GM23248 (cell line): ENCODE data around the gene C1QTNF1. TPM values are rescaled to one million over a fixed set of nuclear protein-coding genes. Genes with fewer than 3 reads are reported as not detected.

Experiments used
- DNase-seq: peaks from one replicate; pipeline ENCODE4 v3.0.0-alpha.2; 2015
- H2AFZ ChIP-seq: fragments of 200-600 bp; sonication (generic); 2 replicates; pipeline ENCODE4 v1.6.1; 2016; ENCODE audit warnings: antibody characterized with exemption
- H3F3A ChIP-seq: fragments of 200-600 bp; sonication (generic); 2 replicates; pipeline ENCODE4 v1.6.1; 2016; ENCODE audit warnings: mild to moderate bottlenecking, antibody characterized with exemption, mixed run types; ENCODE audit not compliant: insufficient read depth
- H3K27ac ChIP-seq: fragments of 200-600 bp; sonication (generic); 2 replicates; pipeline ENCODE4 v1.5.1; 2016; ENCODE audit warnings: mild to moderate bottlenecking
- H3K27me3 ChIP-seq: fragments of 200-600 bp; sonication (generic); replicated peaks from 2 replicates; pipeline ENCODE4 v1.6.1; 2016; ENCODE audit warnings: mild to moderate bottlenecking; ENCODE audit not compliant: insufficient read depth
- H3K36me3 ChIP-seq: fragments of 200-600 bp; sonication (generic); 2 replicates; pipeline ENCODE4 v1.6.1; 2016; ENCODE audit warnings: low read depth, mild to moderate bottlenecking
- H3K4me1 ChIP-seq: fragments of 200-600 bp; sonication (generic); 2 replicates; pipeline ENCODE4 v1.6.1; 2016; ENCODE audit warnings: mild to moderate bottlenecking; ENCODE audit not compliant: insufficient read depth
- H3K4me2 ChIP-seq: fragments of 200-600 bp; sonication (generic); one replicate; pipeline ENCODE4 v1.6.1; 2016; ENCODE audit warnings: mild to moderate bottlenecking; ENCODE audit not compliant: unreplicated experiment
- H3K4me3 ChIP-seq: fragments of 200-600 bp; sonication (generic); 2 replicates; pipeline ENCODE4 v1.5.1; 2016; ENCODE audit warnings: mild to moderate bottlenecking
- H3K79me2 ChIP-seq: fragments of 200-600 bp; sonication (generic); 2 replicates; pipeline ENCODE4 v1.6.1; 2016; ENCODE audit warnings: mild to moderate bottlenecking; ENCODE audit not compliant: insufficient read depth
- H3K9ac ChIP-seq: fragments of 200-600 bp; sonication (generic); 2 replicates; pipeline ENCODE4 v1.6.1; 2016; ENCODE audit warnings: mild to moderate bottlenecking
- H3K9me2 ChIP-seq: fragments of 200-600 bp; sonication (generic); 2 replicates; pipeline ENCODE4 v1.6.1; 2016; ENCODE audit warnings: mixed run types, mild to moderate bottlenecking, moderate library complexity; ENCODE audit not compliant: insufficient read depth
- H3K9me3 ChIP-seq: fragments of 200-600 bp; sonication (generic); one replicate; pipeline ENCODE4 v1.6.1; 2017; ENCODE audit warnings: low read depth
- H4K20me1 ChIP-seq: fragments of 200-600 bp; sonication (generic); 2 replicates; pipeline ENCODE4 v1.6.0; 2016; ENCODE audit not compliant: insufficient read depth
- EZH2 ChIP-seq: fragments of 200-600 bp; sonication (generic); IDR thresholded peaks from 2 replicates; pipeline ENCODE4 v1.6.1; 2018; ENCODE audit warnings: antibody characterized with exemption, mild to moderate bottlenecking; ENCODE audit not compliant: insufficient read depth, poor library complexity, severe bottlenecking
- EZH2phosphoT487 ChIP-seq: fragments of 200-600 bp; sonication (generic); IDR thresholded peaks from 2 replicates; pipeline ENCODE4 v1.6.1; 2018; ENCODE audit warnings: antibody characterized with exemption, moderate library complexity, mild to moderate bottlenecking, low read depth; ENCODE audit not compliant: insufficient read depth
- WGBS, 2 experiments: methylation state at CpG; one replicate each; pipeline ENCODE4 v1.1.6; 2015 to 2017; ENCODE audit warnings: low lambda C conversion rate in 2 of 2, low coverage in 1 of 2; ENCODE audit errors: missing lambda C conversion rate in 2 of 2; 5-methylcytosine and 5-hydroxymethylcytosine counted together
- in situ Hi-C: fragments of 300-500 bp; cut with MboI; formaldehyde crosslinking; loops from 2 replicates; pipeline ENCODE4 v1.15.0; 2020
- polyA plus RNA-seq: library from polyadenylated mRNA; unstranded; fragments of >200 nt; fragmentation: Nextera tagmentation; extraction: Ambion mirVana; gene quantifications from 2 replicates; pipeline ENCODE4 v1.2.1, GENCODE V29; 2016
- total RNA-seq: library from RNA; depleted of rRNA; stranded (reverse); fragments of >200 nt; shearing (Covaris generic); gene quantifications from 2 replicates; pipeline ENCODE4 v1.2.3, GENCODE V29; 2014

C1QTNF1 gene
- total and polyA plus RNA-seq, 2 experiments from 2014 or later, result 6.1 to 12.2 TPM

DNA sequence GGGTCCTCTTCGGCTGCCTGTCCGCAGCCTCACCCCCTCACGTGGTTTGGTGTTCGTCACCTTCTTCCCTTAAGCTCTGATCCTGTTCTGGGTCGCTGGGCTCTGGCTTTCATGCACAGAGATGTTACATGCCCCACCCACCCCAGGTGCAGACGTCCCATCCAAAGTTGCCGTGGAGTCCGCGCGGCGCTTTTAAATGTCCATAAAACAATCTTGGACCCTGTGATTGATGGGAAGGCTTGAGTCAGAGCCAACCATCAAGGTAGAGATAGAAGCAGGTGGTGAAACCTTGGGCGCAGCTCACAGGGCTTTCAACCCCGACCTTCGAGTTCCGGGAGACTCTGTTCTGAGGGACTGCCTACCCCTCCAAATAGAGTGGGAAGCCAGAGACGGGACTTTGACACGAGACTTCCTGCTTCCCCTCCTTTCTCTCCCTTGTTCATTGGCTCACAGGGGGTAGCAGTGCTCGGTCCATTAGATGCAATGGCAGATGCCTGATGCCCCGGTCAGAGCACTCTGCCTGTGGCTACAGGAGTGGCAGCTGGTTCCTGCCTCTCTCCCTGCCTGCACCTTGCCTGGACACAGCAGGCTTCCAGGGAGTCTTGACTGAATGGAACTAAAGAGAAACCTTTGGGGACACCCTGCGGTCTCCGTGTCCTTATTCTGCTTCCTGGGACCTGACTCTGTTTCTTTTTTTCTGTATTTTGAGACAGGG lies 54.7 kb downstream of the C1QTNF1 start:
- no peaks in the 10 kb centered on the region for H3K9me3 ChIP-seq
- TF ChIP-seq EZH2phosphoT487, result no peak
- TF ChIP-seq EZH2, result no peak
- in situ Hi-C loops, result no loop called here

DNA sequence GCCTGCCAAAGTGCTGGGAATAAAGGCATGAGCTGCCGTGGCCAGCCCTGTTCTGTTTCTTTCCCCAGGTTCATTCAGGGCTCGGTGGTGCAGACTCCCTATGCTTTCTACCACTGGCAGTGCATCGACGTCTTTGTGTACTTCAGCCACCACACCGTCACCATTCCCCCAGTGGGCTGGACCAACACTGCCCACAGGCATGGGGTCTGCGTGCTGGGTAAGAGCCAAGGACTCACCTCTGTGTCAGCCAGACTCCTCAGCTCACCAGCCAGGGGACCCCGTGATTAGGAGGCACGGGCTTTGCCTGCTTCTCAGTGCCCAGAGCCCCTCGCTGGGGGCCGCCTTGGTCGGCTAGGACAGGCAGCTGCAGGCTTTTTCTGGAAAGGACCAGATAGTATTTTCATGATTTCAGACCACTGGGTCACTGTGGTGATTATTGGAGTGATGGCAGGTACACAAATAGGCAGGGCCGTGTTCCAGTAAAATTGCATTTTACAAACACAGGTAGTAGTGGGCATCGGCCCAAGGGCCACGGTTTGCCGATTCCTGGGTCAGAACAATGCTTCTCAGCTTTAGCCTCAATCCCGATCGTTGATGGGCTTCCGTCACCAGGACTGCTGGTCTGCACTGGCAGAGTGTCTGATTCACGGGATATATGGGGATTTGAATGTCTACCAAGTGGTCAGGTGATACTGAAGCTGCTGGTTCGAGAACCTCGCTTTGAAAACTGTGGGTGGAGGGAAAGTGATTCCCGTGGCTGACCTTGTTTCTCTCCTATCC lies 55.6 kb downstream of the C1QTNF1 start:
- DNase-seq, result no peak
- H3K79me2 ChIP-seq, result no peaks in the 10 kb centered on the region
- no peak overlapping the region for H3K9ac ChIP-seq
- no peaks in the 10 kb centered on the region for H3K9me2 ChIP-seq
- H4K20me1 ChIP-seq, result no peaks in the 10 kb centered on the region
- no peak overlapping the region for H2AFZ ChIP-seq
- in situ Hi-C loops, result no loop called here
- WGBS, 2 experiments, result 91 to 95% methylated on average over 22 of the region's 22 CpGs
- H3K4me3 ChIP-seq, result no peak overlapping the region
- no peak overlapping the region for H3K27ac ChIP-seq
- no peaks in the 10 kb centered on the region for H3K27me3 ChIP-seq
- TF ChIP-seq EZH2 (no peak), EZH2phosphoT487 (no peak)
- no peak overlapping the region for H3K4me2 ChIP-seq
- no peaks in the 10 kb centered on the region for H3K4me1 ChIP-seq
- no peaks in the 10 kb centered on the region for H3F3A ChIP-seq
- H3K9me3 ChIP-seq, result no peaks in the 10 kb centered on the region
- no peaks in the 10 kb centered on the region for H3K36me3 ChIP-seq

More for the DNA sequence above, 54.7 kb downstream of the C1QTNF1 start:
- Histone ChIP-seq H3K4me3 (no peak overlapping the region), H3F3A (no peaks in the 10 kb centered on the region), H3K27ac (no peak overlapping the region), H3K9ac (no peak overlapping the region), H3K9me2 (no peaks in the 10 kb centered on the region), H3K27me3 (no peaks in the 10 kb centered on the region), H3K4me1 (no peaks in the 10 kb centered on the region), H2AFZ (no peak overlapping the region), H4K20me1 (no peaks in the 10 kb centered on the region), H3K79me2 (no peaks in the 10 kb centered on the region), H3K36me3 (no peaks in the 10 kb centered on the region), H3K4me2 (no peak overlapping the region)
- DNase-seq, result no peak
- WGBS, 2 experiments, result 88 to 93% methylated on average over 21 of the region's 21 CpGs

DNA sequence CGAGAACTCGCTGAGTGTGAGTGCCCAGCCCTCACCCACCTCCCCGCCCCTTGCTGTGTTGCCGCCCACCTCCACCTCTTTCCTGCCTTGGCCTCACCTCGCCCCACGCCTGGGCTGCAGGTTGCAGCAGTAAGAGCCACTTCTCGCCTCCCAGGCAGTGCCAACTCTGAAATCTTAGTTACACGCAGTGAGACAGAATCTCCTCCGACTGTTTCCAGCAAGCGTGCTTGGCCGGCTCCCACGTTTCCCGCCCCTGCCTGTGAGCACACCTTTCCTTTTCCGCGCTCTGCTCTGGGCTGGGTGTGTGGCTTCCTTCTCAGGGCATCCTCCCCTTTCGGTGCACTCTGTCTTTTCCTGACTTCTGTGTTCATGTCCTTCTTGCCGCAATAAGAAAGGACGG lies 56.4 kb downstream of the C1QTNF1 start:
- DNase-seq, result no peak
- H3K27ac ChIP-seq, result no peak overlapping the region
- no peak overlapping the region for H3K4me2 ChIP-seq
- H3K9ac ChIP-seq, result no peak overlapping the region
- no peak overlapping the region for H3K4me3 ChIP-seq
- H2AFZ ChIP-seq, result no peak overlapping the region
- no peaks in the 10 kb centered on the region for H3K27me3 ChIP-seq
- TF ChIP-seq EZH2phosphoT487, result no peak
- no peak for TF ChIP-seq EZH2
- H3K9me2 ChIP-seq, result no peaks in the 10 kb centered on the region
- no peaks in the 10 kb centered on the region for H3K9me3 ChIP-seq
- H4K20me1 ChIP-seq, result no peaks in the 10 kb centered on the region
- no peaks in the 10 kb centered on the region for H3K36me3 ChIP-seq
- in situ Hi-C loops, result no loop called here
- no peaks in the 10 kb centered on the region for H3F3A ChIP-seq
- H3K79me2 ChIP-seq, result no peaks in the 10 kb centered on the region
- WGBS, 2 experiments, result 96 to 97% methylated on average over 18 of the region's 18 CpGs
- no peaks in the 10 kb centered on the region for H3K4me1 ChIP-seq

DNA sequence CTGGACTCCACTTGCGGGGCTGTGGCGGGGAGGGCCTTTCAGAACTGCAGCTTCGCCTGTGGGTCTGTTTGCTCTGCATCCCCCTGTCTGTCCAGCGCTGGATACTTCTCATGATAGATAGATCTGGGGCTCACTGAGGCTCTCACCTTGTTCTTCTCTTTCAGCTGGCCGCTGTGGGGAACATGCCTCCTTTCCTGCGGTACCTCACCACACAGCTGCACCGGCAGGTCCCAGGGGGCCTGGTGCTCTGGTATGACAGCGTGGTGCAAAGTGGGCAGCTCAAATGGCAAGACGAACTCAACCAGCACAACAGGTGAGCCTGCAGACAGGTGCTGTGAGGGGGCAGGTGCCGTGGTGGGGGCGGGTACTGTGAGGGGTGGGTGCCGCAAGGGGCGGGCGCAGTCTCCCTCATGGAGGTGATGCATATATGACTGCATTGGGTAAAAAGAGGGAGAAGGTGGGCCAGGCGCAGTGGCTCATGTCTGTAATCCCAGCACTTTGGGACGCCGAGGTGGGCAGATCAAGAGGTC lies 56.9 kb downstream of the C1QTNF1 start:
- Histone ChIP-seq H3K27me3 (no peaks in the 10 kb centered on the region), H3K27ac (no peak overlapping the region), H4K20me1 (no peaks in the 10 kb centered on the region), H3K4me2 (no peak overlapping the region), H3K79me2 (no peaks in the 10 kb centered on the region), H2AFZ (no peak overlapping the region), H3K4me1 (no peaks in the 10 kb centered on the region), H3K36me3 (no peaks in the 10 kb centered on the region), H3F3A (no peaks in the 10 kb centered on the region), H3K4me3 (no peak overlapping the region), H3K9ac (no peak overlapping the region), H3K9me3 (no peaks in the 10 kb centered on the region), H3K9me2 (no peaks in the 10 kb centered on the region)
- 94% methylated on average over 9 to 17 of the region's 17 CpGs for WGBS, 2 experiments
- DNase-seq, result no peak
- no peak for TF ChIP-seq EZH2phosphoT487
- TF ChIP-seq EZH2, result no peak
- in situ Hi-C loops, result no loop called here
